Measurements from ENCODE around the gene AUTS2.

DNA sequence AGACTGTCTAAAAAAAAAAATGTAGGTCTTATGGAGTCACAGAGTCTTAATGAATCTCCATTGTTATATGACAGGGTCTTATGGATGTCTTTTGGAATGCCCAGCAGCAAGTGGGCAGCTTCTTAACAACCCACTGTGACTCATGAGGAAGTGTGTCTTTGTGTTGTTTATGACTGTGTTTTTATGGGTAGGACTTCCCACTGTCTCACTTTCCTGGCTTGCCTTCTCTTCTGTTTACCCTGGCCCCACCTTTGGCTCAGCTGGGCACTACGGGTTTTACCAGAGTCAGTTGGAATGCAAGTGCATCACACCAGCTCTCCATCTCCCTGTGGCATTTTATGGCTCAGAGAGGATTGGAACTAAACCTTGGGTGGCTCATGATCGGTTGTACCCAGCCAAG, 580.5 kb downstream of the AUTS2 start:
- TF ChIP-seq, protein P1, sequence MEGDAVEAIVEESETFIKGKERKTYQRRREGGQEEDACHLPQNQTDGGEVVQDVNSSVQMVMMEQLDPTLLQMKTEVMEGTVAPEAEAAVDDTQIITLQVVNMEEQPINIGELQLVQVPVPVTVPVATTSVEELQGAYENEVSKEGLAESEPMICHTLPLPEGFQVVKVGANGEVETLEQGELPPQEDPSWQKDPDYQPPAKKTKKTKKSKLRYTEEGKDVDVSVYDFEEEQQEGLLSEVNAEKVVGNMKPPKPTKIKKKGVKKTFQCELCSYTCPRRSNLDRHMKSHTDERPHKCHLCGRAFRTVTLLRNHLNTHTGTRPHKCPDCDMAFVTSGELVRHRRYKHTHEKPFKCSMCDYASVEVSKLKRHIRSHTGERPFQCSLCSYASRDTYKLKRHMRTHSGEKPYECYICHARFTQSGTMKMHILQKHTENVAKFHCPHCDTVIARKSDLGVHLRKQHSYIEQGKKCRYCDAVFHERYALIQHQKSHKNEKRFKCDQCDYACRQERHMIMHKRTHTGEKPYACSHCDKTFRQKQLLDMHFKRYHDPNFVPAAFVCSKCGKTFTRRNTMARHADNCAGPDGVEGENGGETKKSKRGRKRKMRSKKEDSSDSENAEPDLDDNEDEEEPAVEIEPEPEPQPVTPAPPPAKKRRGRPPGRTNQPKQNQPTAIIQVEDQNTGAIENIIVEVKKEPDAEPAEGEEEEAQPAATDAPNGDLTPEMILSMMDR (IDR thresholded peaks at IDR 0.05; ENCODE audit: insufficient read depth, low read length) = no peak
- TF ChIP-seq GABPA (IDR thresholded peaks at IDR 0.05; ENCODE audit: low read depth) (no peak), POLR2AphosphoS5 (IDR thresholded peaks at IDR 0.05; ENCODE audit: low read depth) (no peak)

All from HL-60 (cell line).